Mucosa of descending colon (tissue), 3 donors: ENCODE measurements around the gene MIEF1. TPM values are rescaled to one million over a fixed set of nuclear protein-coding genes. Genes with fewer than 3 reads are reported as not detected.

Experiments used
- ATAC-seq: fragments of 200-7000 bp; cut with Tn5 transposase; one replicate; pipeline ENCODE4 v1.9.1; 2020; ENCODE audit warnings: mild to moderate bottlenecking, moderate library complexity
- DNase-seq, 3 donors: peaks; one replicate each; pipeline ENCODE4 v3.0.0-alpha.2; 2020
- H3K36me3 ChIP-seq: fragments of 200-600 bp; one replicate; pipeline ENCODE4 v1.8.0; 2021; ENCODE audit warnings: low read depth, mild to moderate bottlenecking
- H3K4me1 ChIP-seq: fragments of 200-600 bp; one replicate; pipeline ENCODE4 v1.8.0; 2021; ENCODE audit warnings: low read depth, mild to moderate bottlenecking
- H3K4me3 ChIP-seq: fragments of 200-600 bp; one replicate; pipeline ENCODE4 v1.8.0; 2021; ENCODE audit warnings: mild to moderate bottlenecking
- H3K9me3 ChIP-seq: fragments of 200-600 bp; one replicate; pipeline ENCODE4 v1.8.0; 2021; ENCODE audit warnings: mild to moderate bottlenecking
- CTCF ChIP-seq: fragments of 200-600 bp; IDR thresholded peaks from one replicate; pipeline ENCODE4 v1.8.0; 2022; ENCODE audit warnings: antibody characterized with exemption, mild to moderate bottlenecking
- intact Hi-C, 2 donors: fragments of 100-400 bp; cut with DNase I in 1 of 2; cut with micrococcal nuclease in 1 of 2; formaldehyde crosslinking; loops; one replicate each; pipeline versions ENCODE4 v1.11.0 to v1.11.1; 2022; cut with DNase I, micrococcal nuclease
- total RNA-seq, 3 donors: library from RNA; stranded (reverse); fragmentation: NEBNext Ultra II Directional in 2 of 3; extraction: Animal tissue kit (Norgen Biotek cat#: 25700) in 2 of 3; gene quantifications; one replicate each; pipeline versions ENCODE4 v1.2.1 to v1.2.4, GENCODE V29; 2021 to 2023
- donor health status: DM: no; HTN: no; CAD: no; lungs with moderate emphysema.
- donor health status: DM: no; HTN: no; CAD: no.
- donor health status: DM: no; HTN: yes; CAD: no.

MIEF1 gene
- total RNA-seq, 3 donors from 2014 or later: 29.8 to 38.4 (median 34.0) TPM

- H3K4me3 ChIP-seq: no peak overlapping the region
- TF ChIP-seq CTCF: no peak
- DNase-seq (no peak), ATAC-seq (no peak)
- H3K9me3 ChIP-seq: no peaks in the 10 kb centered on the region
- no peaks in the 10 kb centered on the region for H3K36me3 ChIP-seq
- intact Hi-C loops: no loop called here
- peaks cover 7% of the 10 kb centered on the region for H3K4me1 ChIP-seq
Measured at GRCh38 chr22:39558254-39558727, 56.2 kb downstream of the MIEF1 start.

- ATAC-seq: no peak
- intact Hi-C loops: no loop called here
Measured at GRCh38 chr22:39558950-39559349, 56.9 kb downstream of the MIEF1 start.

GRCh38 chr22:39559456-39560105 lies 57.5 kb downstream of the MIEF1 start:
- no peaks in the 10 kb centered on the region for H3K36me3 ChIP-seq
- H3K9me3 ChIP-seq: no peaks in the 10 kb centered on the region
- peaks cover 7% of the 10 kb centered on the region for H3K4me1 ChIP-seq
- no peak for TF ChIP-seq CTCF
- DNase-seq (peak in 1 of 3 donors; percentile 14), ATAC-seq (peak; percentile 24)
- intact Hi-C loops: no loop called here
- no peak overlapping the region for H3K4me3 ChIP-seq

More at GRCh38 chr22:39558950-39559349, 56.9 kb downstream of the MIEF1 start:
- H3K4me3 ChIP-seq: no peak overlapping the region
- H3K9me3 ChIP-seq: no peaks in the 10 kb centered on the region
- H3K4me1 ChIP-seq: peaks cover 7% of the 10 kb centered on the region
- no peaks in the 10 kb centered on the region for H3K36me3 ChIP-seq
- DNase-seq: no peak
- TF ChIP-seq CTCF: no peak

- intact Hi-C loops: no loop called here
- TF ChIP-seq CTCF: no peak
- no peak overlapping the region for H3K4me3 ChIP-seq
- H3K9me3 ChIP-seq: no peaks in the 10 kb centered on the region
- no peaks in the 10 kb centered on the region for H3K36me3 ChIP-seq
- H3K4me1 ChIP-seq: peaks cover 7% of the 10 kb centered on the region
- ATAC-seq (no peak), DNase-seq (no peak)
Measured at GRCh38 chr22:39560127-39560526, 58.0 kb downstream of the MIEF1 start.

GRCh38 chr22:39562839-39563489 lies 60.9 kb downstream of the MIEF1 start:
- no peak for TF ChIP-seq CTCF
- Histone ChIP-seq H3K4me3 (no peak overlapping the region), H3K4me1 (peaks cover 5% of the 10 kb centered on the region), H3K9me3 (no peaks in the 10 kb centered on the region), H3K36me3 (no peaks in the 10 kb centered on the region)
- intact Hi-C loops: no loop called here
- DNase-seq (no peak), ATAC-seq (no peak)
